Transverse colon (tissue), 4 donors: ENCODE results near the gene ZBTB38. TPM values are rescaled to one million over a fixed set of nuclear protein-coding genes. Genes with fewer than 3 reads are reported as not detected.

Source experiments
- DNase-seq: peaks from one replicate; pipeline ENCODE4 v3.0.0-alpha.2; 2019
- H3K27ac ChIP-seq, 4 donors: fragments of 200-600 bp; sonication (generic); 2 replicates each; pipeline ENCODE4 v1.5.1; 2016 to 2018; ENCODE audit warnings: inconsistent platforms in 4 of 4
- H3K27me3 ChIP-seq: fragments of 200-600 bp; sonication (generic); 2 replicates; pipeline ENCODE4 v1.5.1; 2017; ENCODE audit warnings: inconsistent platforms
- H3K36me3 ChIP-seq, 4 donors: fragments of 200-600 bp; sonication (generic); 2 replicates each; pipeline ENCODE4 v1.5.1; 2017 to 2019; ENCODE audit warnings: inconsistent platforms in 4 of 4
- H3K4me1 ChIP-seq, 4 donors: fragments of 200-600 bp; sonication (generic); 2 replicates each; pipeline ENCODE4 v1.5.1; 2017 to 2020; ENCODE audit warnings: inconsistent platforms in 4 of 4
- H3K4me3 ChIP-seq, 4 donors: fragments of 200-600 bp; sonication (generic); 1 replicate in 1 of 4; 2 replicates in 3 of 4; pipeline versions ENCODE4 v1.5.1 to v1.6.1; 2017 to 2019; ENCODE audit warnings: inconsistent platforms in 4 of 4
- H3K9me3 ChIP-seq, 2 donors: fragments of 200-600 bp; sonication (generic); 2 replicates each; pipeline ENCODE4 v1.5.1; 2017 to 2019; ENCODE audit warnings: inconsistent platforms in 2 of 2
- EP300 ChIP-seq: sonication (generic); formaldehyde crosslinking; IDR thresholded peaks from one replicate; pipeline ENCODE4 v1.6.1; 2017; ENCODE audit warnings: antibody characterized with exemption, low read depth
- POLR2A ChIP-seq: fragments of 450-650 bp; IDR thresholded peaks from one replicate; pipeline ENCODE4 v1.6.1; 2016; ENCODE audit warnings: antibody characterized with exemption, mild to moderate bottlenecking, moderate library complexity
- POLR2AphosphoS5 ChIP-seq, 3 donors: sonication (generic); formaldehyde crosslinking; IDR thresholded peaks; one replicate each; pipeline ENCODE4 v1.6.1; 2016; ENCODE audit warnings: antibody characterized with exemption in 3 of 3
- WGBS, 2 donors: methylation state at CpG; one replicate each; pipeline ENCODE4 v1.1.5; 2018; ENCODE audit warnings: low coverage in 1 of 2; 5-methylcytosine and 5-hydroxymethylcytosine counted together
- in situ Hi-C, 4 donors: fragments of 200-750 bp; cut with MboI; loops; one replicate each; pipeline versions ENCODE4 v1.15.0 to v1.15.1; 2017; ENCODE audit warnings: low sequenced_read_pairs in 3 of 4, low pct_ligation_motif_present in 1 of 4, low pct_unique_long_range_greater_than_20kb in 1 of 4
- intact Hi-C: fragments of 100-400 bp; cut with DNase I; formaldehyde crosslinking; loops from one replicate; pipeline ENCODE4 v1.15.1; 2023; ENCODE audit warnings: low total_unique reads
- total RNA-seq, 4 donors: library from RNA; depleted of rRNA; stranded (reverse); fragments of >200 nt; gene quantifications; one replicate each; pipeline ENCODE4 v1.1.0, GENCODE V29; 2016
- TF ChIP-seq, protein P1 (sequence below), 5 experiments: fragments of 200-600 bp in 3 of 5; fragments of 450-650 bp in 2 of 5; sonication (generic) in 3 of 5; IDR thresholded peaks; 1 replicate in 2 of 5; 2 replicates in 3 of 5; pipeline ENCODE4 v1.5.1; 2016 to 2017; ENCODE audit warnings: antibody characterized with exemption in 5 of 5, inconsistent platforms in 3 of 5, mild to moderate bottlenecking in 2 of 5, moderate library complexity in 1 of 5

Gene ZBTB38
- total RNA-seq, 4 donors from 2014 or later: 71.8 to 182 (median 169) TPM

DNA sequence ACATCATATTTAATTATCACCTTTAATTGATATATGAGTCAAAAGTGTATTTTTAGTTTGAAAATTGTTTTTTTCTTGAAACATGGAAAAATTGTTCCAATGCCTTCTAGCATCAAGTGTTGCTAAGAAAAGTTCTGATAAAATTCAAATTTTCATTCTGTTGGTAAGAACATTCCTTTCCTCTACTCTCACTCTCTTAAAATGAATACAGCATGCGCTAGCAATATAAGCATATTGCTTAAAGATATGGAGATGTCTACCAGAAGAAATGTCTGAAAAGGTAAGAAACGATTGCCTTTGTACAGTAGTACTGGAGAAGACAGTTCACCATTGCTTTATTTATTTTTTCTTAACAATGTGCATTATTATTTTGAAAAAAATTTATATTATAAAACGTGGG is 17.6 kb upstream of the ZBTB38 start:
- H3K36me3 ChIP-seq: no peaks in the 10 kb centered on the region
- H3K27ac ChIP-seq: no peak overlapping the region
- intact Hi-C loops: no loop called here
- no peak overlapping the region for H3K4me3 ChIP-seq
- H3K4me1 ChIP-seq: peaks cover 0 to 16% (median 7%) of the 10 kb centered on the region in 4 donors
- WGBS, 2 donors: 77 to 81% methylated on average over 3 of the region's 3 CpGs
- H3K27me3 ChIP-seq: no peaks in the 10 kb centered on the region
- TF ChIP-seq POLR2AphosphoS5 (IDR thresholded peaks at IDR 0.05) (no peak), EP300 (no peak), POLR2A (no peak)
- TF ChIP-seq, protein P1, sequence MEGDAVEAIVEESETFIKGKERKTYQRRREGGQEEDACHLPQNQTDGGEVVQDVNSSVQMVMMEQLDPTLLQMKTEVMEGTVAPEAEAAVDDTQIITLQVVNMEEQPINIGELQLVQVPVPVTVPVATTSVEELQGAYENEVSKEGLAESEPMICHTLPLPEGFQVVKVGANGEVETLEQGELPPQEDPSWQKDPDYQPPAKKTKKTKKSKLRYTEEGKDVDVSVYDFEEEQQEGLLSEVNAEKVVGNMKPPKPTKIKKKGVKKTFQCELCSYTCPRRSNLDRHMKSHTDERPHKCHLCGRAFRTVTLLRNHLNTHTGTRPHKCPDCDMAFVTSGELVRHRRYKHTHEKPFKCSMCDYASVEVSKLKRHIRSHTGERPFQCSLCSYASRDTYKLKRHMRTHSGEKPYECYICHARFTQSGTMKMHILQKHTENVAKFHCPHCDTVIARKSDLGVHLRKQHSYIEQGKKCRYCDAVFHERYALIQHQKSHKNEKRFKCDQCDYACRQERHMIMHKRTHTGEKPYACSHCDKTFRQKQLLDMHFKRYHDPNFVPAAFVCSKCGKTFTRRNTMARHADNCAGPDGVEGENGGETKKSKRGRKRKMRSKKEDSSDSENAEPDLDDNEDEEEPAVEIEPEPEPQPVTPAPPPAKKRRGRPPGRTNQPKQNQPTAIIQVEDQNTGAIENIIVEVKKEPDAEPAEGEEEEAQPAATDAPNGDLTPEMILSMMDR (IDR thresholded peaks at IDR 0.05): no peak
- in situ Hi-C loops: loop anchor here in 2 of 4 donors (10.0 to 25.0 kb wide), 2 partner anchors 94 to 212 kb away; no protein-coding TSS in a partner anchor
- H3K9me3 ChIP-seq: no peaks in the 10 kb centered on the region
- no peak for DNase-seq

DNA sequence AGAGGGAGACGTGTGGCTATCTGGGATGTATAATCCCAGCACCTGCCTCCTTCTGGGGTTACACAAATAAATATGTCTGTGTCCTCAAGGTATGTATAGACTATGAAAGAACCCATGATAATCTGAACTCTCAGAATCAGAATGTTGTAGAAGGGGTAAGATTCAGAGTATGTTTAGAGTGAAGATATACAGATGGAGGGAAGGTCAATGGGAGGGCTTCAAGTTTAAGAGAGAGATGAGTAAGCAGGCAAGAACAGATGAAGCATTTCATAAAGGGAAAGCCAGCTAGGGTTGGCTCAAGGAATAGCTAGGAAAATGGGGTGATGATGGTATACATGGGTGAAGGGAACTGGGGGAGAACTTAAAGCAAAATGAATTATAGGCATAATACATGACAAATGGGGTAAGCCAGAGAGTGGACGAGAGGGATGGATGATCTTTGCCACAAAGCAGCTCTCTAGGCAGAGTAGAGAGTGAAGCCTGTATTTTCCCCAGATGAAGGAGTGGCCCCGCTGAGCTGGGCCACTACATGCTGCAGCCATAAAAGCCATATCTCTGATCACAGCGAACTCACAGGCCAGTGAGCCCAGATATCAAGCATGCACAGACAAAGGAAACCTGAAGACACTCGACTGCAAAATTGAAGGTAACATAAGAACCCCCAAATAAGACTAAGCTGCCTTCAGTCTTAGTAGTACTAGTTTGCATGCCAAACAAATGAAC is 15.9 kb upstream of the ZBTB38 start:
- Histone ChIP-seq H3K4me1 (peaks cover 0 to 2% (median 0%) of the 10 kb centered on the region in 4 donors), H3K4me3 (no peak overlapping the region), H3K36me3 (no peaks in the 10 kb centered on the region), H3K9me3 (no peaks in the 10 kb centered on the region), H3K27me3 (no peaks in the 10 kb centered on the region), H3K27ac (no peak overlapping the region)
- TF ChIP-seq POLR2AphosphoS5 (IDR thresholded peaks at IDR 0.05) (no peak), POLR2A (no peak), EP300 (no peak)
- TF ChIP-seq, protein P1 (IDR thresholded peaks at IDR 0.05): no peak
- whole genome bisulfite sequencing, 2 donors: 85 to 91% methylated on average over 1 to 5 of the region's 5 CpGs
- in situ Hi-C loops (loop anchor here in 2 of 4 donors (10.0 to 25.0 kb wide), 2 partner anchors 92 to 210 kb away; no protein-coding TSS in a partner anchor), intact Hi-C loops (no loop called here)
- no peak for DNase-seq

DNA sequence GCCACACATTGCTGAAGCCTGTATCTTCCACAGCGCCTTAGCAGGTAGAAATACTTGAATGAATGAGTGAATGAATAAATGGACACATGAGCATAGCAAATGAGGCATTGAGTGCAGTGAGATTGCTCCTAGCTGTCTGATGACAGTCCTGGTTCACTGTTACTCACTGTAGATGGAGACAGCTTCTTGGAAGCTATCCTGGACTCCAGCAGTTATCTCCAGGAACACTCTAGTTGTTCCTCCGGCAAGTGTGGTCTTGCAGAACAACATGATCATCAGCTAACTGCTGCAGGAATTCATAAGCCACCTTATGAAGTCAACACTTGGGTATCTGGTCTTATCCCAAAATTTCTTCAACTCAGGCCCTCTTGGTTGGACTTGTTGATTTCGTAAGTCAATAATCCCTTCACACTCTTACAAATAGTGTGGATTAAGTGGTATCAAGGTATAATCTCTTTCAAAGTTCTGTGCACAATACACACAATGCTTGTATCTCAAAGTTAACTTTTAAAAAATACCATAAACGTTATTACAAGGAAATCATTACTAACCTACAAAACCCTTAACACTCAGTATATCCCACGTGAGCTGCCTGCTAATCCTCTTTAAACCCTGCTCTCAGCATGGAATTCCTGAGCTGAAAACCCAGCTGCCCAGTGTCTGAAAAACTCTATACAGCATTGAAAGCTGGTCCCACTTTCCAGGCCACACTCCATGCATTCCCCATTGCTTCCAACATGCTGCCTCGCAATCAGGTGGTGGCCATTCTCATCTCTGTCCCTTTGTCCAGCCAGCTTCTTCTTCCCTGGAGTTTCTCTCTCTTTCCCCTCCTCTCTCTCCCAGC is 14.4 kb upstream of the ZBTB38 start:
- H3K4me1 ChIP-seq: no peaks in the 10 kb centered on the region
- intact Hi-C loops: no loop called here
- H3K9me3 ChIP-seq: no peaks in the 10 kb centered on the region
- no peak overlapping the region for H3K4me3 ChIP-seq
- in situ Hi-C loops: loop anchor here in 2 of 4 donors (10.0 to 25.0 kb wide), 2 partner anchors 91 to 208 kb away; no protein-coding TSS in a partner anchor
- 75 to 85% methylated on average over 5 to 6 of the region's 6 CpGs for WGBS, 2 donors
- no peak for DNase-seq
- no peak overlapping the region for H3K27ac ChIP-seq
- TF ChIP-seq EP300 (no peak), POLR2AphosphoS5 (IDR thresholded peaks at IDR 0.05) (no peak), POLR2A (no peak)
- TF ChIP-seq, protein P1 (IDR thresholded peaks at IDR 0.05): no peak
- no peaks in the 10 kb centered on the region for H3K36me3 ChIP-seq
- no peaks in the 10 kb centered on the region for H3K27me3 ChIP-seq

DNA sequence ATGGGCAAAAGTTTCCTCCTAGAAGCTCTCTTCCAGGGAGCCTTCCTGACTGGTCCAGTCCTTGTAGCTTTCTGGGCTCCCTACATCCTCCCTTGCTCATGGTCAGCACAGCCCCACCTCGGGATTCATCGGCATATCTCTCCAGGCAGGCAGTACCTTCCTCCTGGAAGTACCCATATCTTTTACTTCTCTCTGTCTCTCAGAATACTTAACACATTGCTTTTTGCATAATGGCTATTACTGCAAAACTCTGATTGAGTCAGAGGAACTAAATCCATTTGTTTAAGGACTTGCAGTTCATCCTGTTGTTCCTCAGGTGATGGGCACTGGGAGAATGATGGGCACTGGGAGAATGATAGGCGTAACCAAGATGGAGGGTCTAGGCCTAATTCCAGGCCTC is 13.8 kb upstream of the ZBTB38 start:
- DNase-seq: no peak
- no peaks in the 10 kb centered on the region for H3K4me1 ChIP-seq
- H3K27ac ChIP-seq: no peak overlapping the region
- no peak overlapping the region for H3K4me3 ChIP-seq
- in situ Hi-C loops: loop anchor here in 2 of 4 donors (10.0 to 25.0 kb wide), 2 partner anchors 90 to 208 kb away; no protein-coding TSS in a partner anchor
- H3K36me3 ChIP-seq: no peaks in the 10 kb centered on the region
- H3K9me3 ChIP-seq: no peaks in the 10 kb centered on the region
- intact Hi-C loops: no loop called here
- TF ChIP-seq, protein P1 (IDR thresholded peaks at IDR 0.05): no peak
- TF ChIP-seq POLR2AphosphoS5 (IDR thresholded peaks at IDR 0.05) (no peak), POLR2A (no peak), EP300 (no peak)
- H3K27me3 ChIP-seq: no peaks in the 10 kb centered on the region
- WGBS, 2 donors: 97 to 100% methylated on average over 3 of the region's 3 CpGs
